Stimulated activated CD8-positive, alpha-beta memory T cell treated with anti-CD3 and anti-CD28 coated beads, Interleukin-12 subunit alpha, Interleukin-12 subunit beta, amount 100 ng/mL, for 24 hours (primary cell): ENCODE measurements around the gene MACROD2.

Source experiments
- DNase-seq: peaks from one replicate; pipeline ENCODE4 v3.0.0-alpha.2; 2020; ENCODE audit errors: extremely low read depth

Gene MACROD2

GRCh38 chr20:15576411-15576810 is 1581.1 kb downstream of the MACROD2 start:
- no peak for DNase-seq

GRCh38 chr20:15578113-15578512 is 1582.8 kb downstream of the MACROD2 start:
- no peak for DNase-seq

- no peak for DNase-seq
These were observed 1584.4 kb downstream of the MACROD2 start for GRCh38 chr20:15579688-15580087.

- DNase-seq, result no peak
These were observed 1586.9 kb downstream of the MACROD2 start for GRCh38 chr20:15582146-15582760.

- no peak for DNase-seq
These were observed 1589.2 kb downstream of the MACROD2 start for GRCh38 chr20:15584507-15584906.

GRCh38 chr20:15593081-15593480 is 1597.8 kb downstream of the MACROD2 start:
- no peak for DNase-seq

- no peak for DNase-seq
These were observed 1598.9 kb downstream of the MACROD2 start for GRCh38 chr20:15594158-15594695.

GRCh38 chr20:15596220-15596890 is 1601.0 kb downstream of the MACROD2 start:
- no peak for DNase-seq

- no peak for DNase-seq
These were observed 1602.0 kb downstream of the MACROD2 start for GRCh38 chr20:15597306-15597705.

GRCh38 chr20:15599961-15600360 is 1604.6 kb downstream of the MACROD2 start:
- DNase-seq, result no peak

- DNase-seq, result no peak
These were observed 1605.2 kb downstream of the MACROD2 start for GRCh38 chr20:15600565-15600964.

- no peak for DNase-seq
These were observed 1608.2 kb downstream of the MACROD2 start for GRCh38 chr20:15603506-15603905.

- DNase-seq, result no peak
These were observed 1608.9 kb downstream of the MACROD2 start for GRCh38 chr20:15603978-15604805.

- DNase-seq, result no peak
These were observed 1614.6 kb downstream of the MACROD2 start for GRCh38 chr20:15609921-15610320.

GRCh38 chr20:15610787-15611186 is 1615.5 kb downstream of the MACROD2 start:
- DNase-seq, result no peak

GRCh38 chr20:15611541-15611940 is 1616.2 kb downstream of the MACROD2 start:
- no peak for DNase-seq

- DNase-seq, result no peak
These were observed 1616.9 kb downstream of the MACROD2 start for GRCh38 chr20:15612198-15612597.

GRCh38 chr20:15612769-15613168 is 1617.5 kb downstream of the MACROD2 start:
- DNase-seq, result no peak

GRCh38 chr20:15613530-15613929 is 1618.2 kb downstream of the MACROD2 start:
- DNase-seq, result no peak

GRCh38 chr20:15616626-15617025 is 1621.3 kb downstream of the MACROD2 start:
- DNase-seq, result no peak

- no peak for DNase-seq
These were observed 1622.8 kb downstream of the MACROD2 start for GRCh38 chr20:15618110-15618509.

GRCh38 chr20:15618912-15619311 is 1623.6 kb downstream of the MACROD2 start:
- DNase-seq, result no peak
